Trophoblast cell (in vitro differentiated cells and primary cell): ENCODE results near the gene KNTC1.

Experiments
- DNase-seq, 2 donors: peaks; one replicate each; pipeline ENCODE4 v3.0.0-alpha.2; 2016
- H2AFZ ChIP-seq: 2 replicates; pipeline ENCODE4 v1.6.1; 2013; ENCODE audit warnings: low read length, moderate library complexity, mild to moderate bottlenecking; ENCODE audit not compliant: insufficient read depth, poor library complexity
- H2AK5ac ChIP-seq: 2 replicates; pipeline ENCODE4 v1.6.1; 2013; ENCODE audit warnings: mild to moderate bottlenecking, low read length
- H2BK120ac ChIP-seq: 2 replicates; pipeline ENCODE4 v1.6.1; 2013; ENCODE audit warnings: low read length, mild to moderate bottlenecking, moderate library complexity; ENCODE audit not compliant: insufficient read depth, poor library complexity
- H2BK12ac ChIP-seq: 2 replicates; pipeline ENCODE4 v1.6.1; 2013; ENCODE audit warnings: mild to moderate bottlenecking, low read length, moderate library complexity
- H2BK5ac ChIP-seq: 2 replicates; pipeline ENCODE4 v1.6.1; 2013; ENCODE audit warnings: low read length, low read depth, moderate library complexity, mild to moderate bottlenecking; ENCODE audit not compliant: poor library complexity
- H3K14ac ChIP-seq: 2 replicates; pipeline ENCODE4 v1.6.1; 2013; ENCODE audit warnings: mild to moderate bottlenecking, low read length
- H3K18ac ChIP-seq: 2 replicates; pipeline ENCODE4 v1.6.1; 2013; ENCODE audit warnings: mild to moderate bottlenecking, low read length
- H3K23ac ChIP-seq: 2 replicates; pipeline ENCODE4 v1.6.1; 2013; ENCODE audit warnings: low read length
- H3K27ac ChIP-seq: 2 replicates; pipeline ENCODE4 v1.5.1; 2013; ENCODE audit warnings: low read depth, mild to moderate bottlenecking, inconsistent platforms, low read length, moderate library complexity
- H3K27me3 ChIP-seq: 2 replicates; pipeline ENCODE4 v1.6.1; 2013; ENCODE audit warnings: inconsistent platforms, mild to moderate bottlenecking, low read length, moderate library complexity; ENCODE audit not compliant: insufficient read depth
- H3K36me3 ChIP-seq, 2 experiments: 1 replicate in 1 of 2; 2 replicates in 1 of 2; pipeline ENCODE4 v1.6.1; 2013; ENCODE audit warnings: low read length in 2 of 2, mild to moderate bottlenecking in 2 of 2, moderate library complexity in 1 of 2; ENCODE audit not compliant: insufficient read depth in 2 of 2, control insufficient read depth in 1 of 2
- H3K4ac ChIP-seq: 2 replicates; pipeline ENCODE4 v1.6.1; 2013; ENCODE audit warnings: low read depth, mild to moderate bottlenecking, low read length, moderate library complexity
- H3K4me1 ChIP-seq, 2 experiments: 1 replicate in 1 of 2; 2 replicates in 1 of 2; pipeline ENCODE4 v1.6.1; 2013; ENCODE audit warnings: low read length in 2 of 2, mild to moderate bottlenecking in 2 of 2, moderate library complexity in 1 of 2; ENCODE audit not compliant: insufficient read depth in 2 of 2, control insufficient read depth in 1 of 2
- H3K4me2 ChIP-seq: 2 replicates; pipeline ENCODE4 v1.6.1; 2013; ENCODE audit warnings: inconsistent platforms, mild to moderate bottlenecking, low read length, moderate library complexity
- H3K4me3 ChIP-seq: 2 replicates; pipeline ENCODE4 v1.5.1; 2013; ENCODE audit warnings: mild to moderate bottlenecking, low read depth, low read length, inconsistent platforms
- H3K79me1 ChIP-seq: one replicate; pipeline ENCODE4 v1.6.1; 2013; ENCODE audit warnings: low read length
- H3K79me2 ChIP-seq: 2 replicates; pipeline ENCODE4 v1.6.1; 2013; ENCODE audit warnings: low read length, mild to moderate bottlenecking; ENCODE audit not compliant: control insufficient read depth, insufficient read depth, poor library complexity
- H3K9ac ChIP-seq: 2 replicates; pipeline ENCODE4 v1.6.1; 2013; ENCODE audit warnings: mild to moderate bottlenecking, low read length
- H3K9me3 ChIP-seq: 2 replicates; pipeline ENCODE4 v1.6.1; 2013; ENCODE audit warnings: low read depth, mild to moderate bottlenecking, control low read depth, inconsistent platforms, low read length; ENCODE audit not compliant: insufficient read depth
- H4K12ac ChIP-seq: 2 replicates; pipeline ENCODE4 v1.6.1; 2013; ENCODE audit warnings: low read depth, mild to moderate bottlenecking, low read length, moderate library complexity
- H4K8ac ChIP-seq: 2 replicates; pipeline ENCODE4 v1.6.1; 2013; ENCODE audit warnings: low read depth, mild to moderate bottlenecking, low read length, moderate library complexity
- H4K91ac ChIP-seq: one replicate; pipeline ENCODE4 v1.6.1; 2013; ENCODE audit warnings: low read depth, mild to moderate bottlenecking, low read length, moderate library complexity
- WGBS: extraction: QIAGEN DNeasy Blood & Tissue Kit; methylation state at CpG from one replicate; pipeline ENCODE4 v1.1.7; 2013; ENCODE audit warnings: missing lambda C conversion rate; ENCODE audit not compliant: insufficient read length, insufficient coverage; ENCODE audit errors: extremely low coverage; 5-methylcytosine and 5-hydroxymethylcytosine counted together

The KNTC1 gene

DNA sequence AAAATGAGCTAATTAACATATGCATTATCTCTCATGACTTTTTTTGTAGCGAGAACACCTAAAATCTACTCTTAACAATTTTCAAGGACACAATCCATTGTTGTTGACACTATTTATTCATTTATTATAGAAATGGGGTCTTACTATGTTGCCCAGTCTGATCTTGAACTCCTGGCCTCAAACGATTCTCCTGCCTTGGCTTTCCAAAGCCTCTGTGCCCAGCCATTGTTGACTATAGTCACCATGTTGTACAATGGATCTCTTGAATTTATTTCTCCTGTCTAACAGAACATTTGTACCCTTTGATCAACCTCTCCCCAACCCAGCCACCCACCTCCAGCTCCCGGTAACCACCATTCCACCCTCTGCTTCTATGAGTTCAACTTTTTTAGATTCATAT lies 134.9 kb downstream of the KNTC1 start:
- Histone ChIP-seq H2AFZ (no peak overlapping the region), H3K18ac (no peak overlapping the region), H3K79me2 (no peaks in the 10 kb centered on the region), H3K27me3 (no peaks in the 10 kb centered on the region), H2BK5ac (no peak overlapping the region), H3K27ac (no peak overlapping the region), H2BK12ac (no peak overlapping the region), H3K23ac (no peak overlapping the region), H3K14ac (no peak overlapping the region), H4K12ac (no peak overlapping the region), H3K4me3 (no peak overlapping the region), H3K4me2 (no peak overlapping the region), H3K9me3 (no peaks in the 10 kb centered on the region), H3K9ac (no peak overlapping the region), H3K4ac (no peak overlapping the region), H3K4me1 (no peaks in the 10 kb centered on the region), H3K36me3 (no peaks in the 10 kb centered on the region), H4K8ac (no peak overlapping the region), H4K91ac (no peak overlapping the region), H3K79me1 (no peaks in the 10 kb centered on the region), H2AK5ac (no peak overlapping the region), H2BK120ac (no peak overlapping the region)
- no CpG with 5 or more reads among the region's 3 CpGs for whole genome bisulfite sequencing
- DNase-seq, result no peak

DNA sequence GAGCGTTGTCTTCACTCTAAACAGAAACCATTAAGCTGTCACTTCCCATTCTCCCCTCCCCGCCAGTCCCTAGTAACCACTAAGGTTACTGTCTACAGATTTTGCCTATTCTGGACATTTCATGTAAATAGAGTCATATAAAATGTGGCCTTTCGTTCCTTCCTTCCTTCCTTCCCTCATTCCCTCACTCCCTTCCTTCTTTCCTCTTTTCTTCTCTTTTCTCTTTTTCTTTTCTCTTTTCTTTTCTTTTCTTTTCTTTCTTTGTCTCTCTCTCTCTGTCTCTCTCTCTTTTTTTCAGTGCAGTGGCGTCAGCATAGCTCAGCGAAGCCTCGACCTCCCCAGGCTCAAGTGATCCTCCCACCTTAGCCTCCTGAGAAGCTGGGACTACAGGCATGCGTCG lies 138.3 kb downstream of the KNTC1 start:
- no peak overlapping the region for H2BK5ac ChIP-seq
- no peak overlapping the region for H2BK120ac ChIP-seq
- no peaks in the 10 kb centered on the region for H3K9me3 ChIP-seq
- H4K91ac ChIP-seq, result no peak overlapping the region
- WGBS, result no CpG with 5 or more reads among the region's 8 CpGs
- no peaks in the 10 kb centered on the region for H3K79me2 ChIP-seq
- H4K8ac ChIP-seq, result no peak overlapping the region
- no peak overlapping the region for H3K4me3 ChIP-seq
- H3K27ac ChIP-seq, result no peak overlapping the region
- DNase-seq, result no peak
- H3K18ac ChIP-seq, result no peak overlapping the region
- H3K9ac ChIP-seq, result no peak overlapping the region
- no peaks in the 10 kb centered on the region for H3K79me1 ChIP-seq
- H4K12ac ChIP-seq, result no peak overlapping the region
- H3K27me3 ChIP-seq, result no peaks in the 10 kb centered on the region
- H3K14ac ChIP-seq, result no peak overlapping the region
- H3K36me3 ChIP-seq, result no peaks in the 10 kb centered on the region
- no peak overlapping the region for H3K23ac ChIP-seq
- H2AFZ ChIP-seq, result no peak overlapping the region
- no peak overlapping the region for H3K4me2 ChIP-seq
- H3K4me1 ChIP-seq, result no peaks in the 10 kb centered on the region
- H3K4ac ChIP-seq, result no peak overlapping the region
- no peak overlapping the region for H2AK5ac ChIP-seq
- no peak overlapping the region for H2BK12ac ChIP-seq

GRCh38 chr12:122665759-122666158 lies 138.7 kb downstream of the KNTC1 start:
- Histone ChIP-seq H2BK5ac (no peak overlapping the region), H3K9ac (no peak overlapping the region), H2BK12ac (no peak overlapping the region), H2BK120ac (no peak overlapping the region), H3K18ac (no peak overlapping the region), H3K27me3 (no peaks in the 10 kb centered on the region), H3K9me3 (no peaks in the 10 kb centered on the region), H3K4me3 (no peak overlapping the region), H2AFZ (no peak overlapping the region), H3K14ac (no peak overlapping the region), H3K79me1 (no peaks in the 10 kb centered on the region), H4K8ac (no peak overlapping the region), H3K79me2 (no peaks in the 10 kb centered on the region), H3K4ac (no peak overlapping the region), H3K36me3 (no peaks in the 10 kb centered on the region), H4K12ac (no peak overlapping the region), H3K4me2 (no peak overlapping the region), H3K23ac (no peak overlapping the region), H3K4me1 (no peaks in the 10 kb centered on the region), H3K27ac (no peak overlapping the region), H4K91ac (no peak overlapping the region), H2AK5ac (no peak overlapping the region)
- WGBS, result no CpG with 5 or more reads among the region's 5 CpGs
- DNase-seq, result peak in 1 of 2 donors; percentile 46

- H2AFZ ChIP-seq, result no peak overlapping the region
- H3K27ac ChIP-seq, result no peak overlapping the region
- H3K9me3 ChIP-seq, result no peaks in the 10 kb centered on the region
- H3K79me1 ChIP-seq, result no peaks in the 10 kb centered on the region
- H4K8ac ChIP-seq, result no peak overlapping the region
- H3K36me3 ChIP-seq, result no peaks in the 10 kb centered on the region
- no peaks in the 10 kb centered on the region for H3K79me2 ChIP-seq
- no peak overlapping the region for H2AK5ac ChIP-seq
- no peak overlapping the region for H2BK12ac ChIP-seq
- no peak overlapping the region for H4K12ac ChIP-seq
- no peak overlapping the region for H3K9ac ChIP-seq
- no peak overlapping the region for H3K14ac ChIP-seq
- no CpG with 5 or more reads among the region's 2 CpGs for WGBS
- no peaks in the 10 kb centered on the region for H3K4me1 ChIP-seq
- no peak overlapping the region for H3K4me3 ChIP-seq
- H3K27me3 ChIP-seq, result no peaks in the 10 kb centered on the region
- no peak overlapping the region for H4K91ac ChIP-seq
- H3K4ac ChIP-seq, result no peak overlapping the region
- no peak overlapping the region for H2BK120ac ChIP-seq
- DNase-seq, result peak in 1 of 2 donors; percentile 54
- no peak overlapping the region for H3K18ac ChIP-seq
- no peak overlapping the region for H3K23ac ChIP-seq
- no peak overlapping the region for H2BK5ac ChIP-seq
- H3K4me2 ChIP-seq, result no peak overlapping the region
Measured at GRCh38 chr12:122668268-122668667, 141.2 kb downstream of the KNTC1 start.
